SK-N-MC (cell line): Measurements from ENCODE around the gene P2RY6.

Experiments used
- DNase-seq: peaks from one replicate; pipeline ENCODE4 v3.0.0-alpha.2; 2011; ENCODE audit warnings: low read depth, low spot score
- H3K27ac ChIP-seq: fragments of 200-600 bp; sonication (generic); 2 replicates; pipeline ENCODE4 v1.5.1; 2016; ENCODE audit warnings: mixed run types
- H3K36me3 ChIP-seq: fragments of 200-600 bp; sonication (generic); 2 replicates; pipeline ENCODE4 v1.6.1; 2017; ENCODE audit warnings: antibody characterized with exemption, low read length, mixed read lengths; ENCODE audit not compliant: insufficient read depth
- H3K4me3 ChIP-seq: fragments of 200-600 bp; sonication (generic); 2 replicates; pipeline ENCODE4 v1.5.1; 2016
- H3K9ac ChIP-seq: fragments of 200-600 bp; sonication (generic); 2 replicates; pipeline ENCODE4 v1.8.0; 2017; ENCODE audit warnings: mixed run types, mixed read lengths; ENCODE audit not compliant: insufficient read length
- H3K9me3 ChIP-seq: fragments of 200-600 bp; sonication (generic); 2 replicates; pipeline ENCODE4 v1.6.1; 2017; ENCODE audit warnings: low read depth, mild to moderate bottlenecking, antibody characterized with exemption, low read length, moderate library complexity, mixed read lengths
- EZH2 ChIP-seq: fragments of 200-600 bp; sonication (generic); IDR thresholded peaks from one replicate; pipeline ENCODE4 v1.6.1; 2017; ENCODE audit warnings: antibody characterized with exemption
- FOXP2 ChIP-seq: optimal IDR thresholded peaks from 2 replicates; pipeline ENCODE3; 2011; ENCODE audit warnings: mild to moderate bottlenecking, moderate library complexity; ENCODE audit not compliant: insufficient read depth; ENCODE audit errors: extremely low read length, control extremely low read depth
- POLR2AphosphoS5 ChIP-seq: IDR thresholded peaks from 2 replicates; pipeline ENCODE4 v1.6.1; 2012; ENCODE audit warnings: mild to moderate bottlenecking, low read depth, low read length, borderline replicate concordance

P2RY6 gene

GRCh38 chr11:73265853-73266645 lies 6.1 kb upstream of the P2RY6 start:
- Histone ChIP-seq H3K9ac (no peak overlapping the region), H3K9me3 (no peaks in the 10 kb centered on the region), H3K27ac (no peak overlapping the region), H3K4me3 (no peak overlapping the region), H3K36me3 (no peaks in the 10 kb centered on the region)
- TF ChIP-seq POLR2AphosphoS5, result no peak
- no peak for TF ChIP-seq FOXP2
- TF ChIP-seq EZH2, result no peak
- no peak for DNase-seq

GRCh38 chr11:73266646-73267020 lies 5.5 kb upstream of the P2RY6 start:
- Histone ChIP-seq H3K27ac (no peak overlapping the region), H3K9ac (no peak overlapping the region), H3K4me3 (no peak overlapping the region), H3K9me3 (no peaks in the 10 kb centered on the region), H3K36me3 (no peaks in the 10 kb centered on the region)
- TF ChIP-seq FOXP2 (no peak), POLR2AphosphoS5 (no peak), EZH2 (no peak)
- DNase-seq, result no peak

- DNase-seq, result no peak
- Histone ChIP-seq H3K9me3 (no peaks in the 10 kb centered on the region), H3K4me3 (no peak overlapping the region), H3K36me3 (no peaks in the 10 kb centered on the region), H3K27ac (no peak overlapping the region), H3K9ac (no peak overlapping the region)
- TF ChIP-seq POLR2AphosphoS5 (no peak), EZH2 (no peak), FOXP2 (no peak)
Measured at GRCh38 chr11:73267122-73267846, 4.9 kb upstream of the P2RY6 start.

GRCh38 chr11:73267906-73268540 lies 4.1 kb upstream of the P2RY6 start:
- Histone ChIP-seq H3K9ac (no peak overlapping the region), H3K4me3 (no peak overlapping the region), H3K9me3 (no peaks in the 10 kb centered on the region), H3K36me3 (no peaks in the 10 kb centered on the region), H3K27ac (no peak overlapping the region)
- TF ChIP-seq EZH2 (no peak), FOXP2 (no peak), POLR2AphosphoS5 (no peak)
- DNase-seq, result no peak

- no peak for DNase-seq
- no peaks in the 10 kb centered on the region for H3K36me3 ChIP-seq
- H3K9ac ChIP-seq, result no peak overlapping the region
- H3K4me3 ChIP-seq, result no peak overlapping the region
- TF ChIP-seq POLR2AphosphoS5, result no peak
- TF ChIP-seq EZH2, result no peak
- no peak for TF ChIP-seq FOXP2
- no peak overlapping the region for H3K27ac ChIP-seq
- no peaks in the 10 kb centered on the region for H3K9me3 ChIP-seq
Measured at GRCh38 chr11:73268671-73269271, 3.4 kb upstream of the P2RY6 start.

- H3K4me3 ChIP-seq, result no peak overlapping the region
- H3K27ac ChIP-seq, result no peak overlapping the region
- H3K9ac ChIP-seq, result no peak overlapping the region
- TF ChIP-seq EZH2, result no peak
- TF ChIP-seq POLR2AphosphoS5, result no peak
- no peak for TF ChIP-seq FOXP2
- H3K9me3 ChIP-seq, result no peaks in the 10 kb centered on the region
- H3K36me3 ChIP-seq, result no peaks in the 10 kb centered on the region
- no peak for DNase-seq
Measured at GRCh38 chr11:73269459-73270015, 2.6 kb upstream of the P2RY6 start.

- Histone ChIP-seq H3K9me3 (no peaks in the 10 kb centered on the region), H3K27ac (no peak overlapping the region), H3K4me3 (no peak overlapping the region), H3K9ac (no peak overlapping the region), H3K36me3 (no peaks in the 10 kb centered on the region)
- TF ChIP-seq EZH2 (no peak), FOXP2 (no peak), POLR2AphosphoS5 (no peak)
- DNase-seq, result no peak
Measured at GRCh38 chr11:73270016-73270854, 1.9 kb upstream of the P2RY6 start.
